ENCODE results near the gene ANK2. TPM values are rescaled to one million over a fixed set of nuclear protein-coding genes. Genes with fewer than 3 reads are reported as not detected.

The ANK2 gene
- total and polyA plus RNA-seq, 4 donors: 1.1 to 61.2 (median 12.5) TPM

- TF ChIP-seq CTCF (IDR thresholded peaks at IDR 0.05; ENCODE audit: control extremely low read depth, extremely low read depth): no peak
- no peak overlapping the region for H3K9ac ChIP-seq (ENCODE audit: insufficient read depth in 1 of 2, low read length in 2 of 2)
- no peak for ATAC-seq (ENCODE audit: insufficient read depth, low FRiP score)
- no peak overlapping the region for H3K4me3 ChIP-seq
- DNase-seq: no peak
- 48 to 51% methylated on average over 2 of the region's 2 CpGs for WGBS, 2 donors
- H3K27me3 ChIP-seq (ENCODE audit: control insufficient read depth in 3 of 3, insufficient read depth in 3 of 3, low read length in 2 of 3): no peaks in the 10 kb centered on the region
- H3K4me1 ChIP-seq (ENCODE audit: control insufficient read depth in 5 of 5, insufficient read depth in 5 of 5, low read length in 5 of 5): peaks cover 0 to 7% (median 0%) of the 10 kb centered on the region in 5 donors
- no peaks in the 10 kb centered on the region for H3K36me3 ChIP-seq (ENCODE audit: control insufficient read depth in 4 of 4, insufficient read depth in 4 of 4, low read length in 4 of 4)
- no peak overlapping the region for H3K27ac ChIP-seq (ENCODE audit: low read depth in 1 of 2, low read length in 1 of 2)
- H3K9me3 ChIP-seq (ENCODE audit: control insufficient read depth in 4 of 4, insufficient read depth in 3 of 4, low read length in 3 of 4): no peaks in the 10 kb centered on the region
Observed at GRCh38 chr4:113112338-113112978, 63.0 kb downstream of the ANK2 start.

- H3K9ac ChIP-seq (ENCODE audit: insufficient read depth in 1 of 2, low read length in 2 of 2): no peak overlapping the region
- H3K36me3 ChIP-seq (ENCODE audit: control insufficient read depth in 4 of 4, insufficient read depth in 4 of 4, low read length in 4 of 4): no peaks in the 10 kb centered on the region
- peaks cover 0 to 7% (median 0%) of the 10 kb centered on the region in 5 donors for H3K4me1 ChIP-seq (ENCODE audit: control insufficient read depth in 5 of 5, insufficient read depth in 5 of 5, low read length in 5 of 5)
- H3K27me3 ChIP-seq (ENCODE audit: control insufficient read depth in 3 of 3, insufficient read depth in 3 of 3, low read length in 2 of 3): no peaks in the 10 kb centered on the region
- no peaks in the 10 kb centered on the region for H3K9me3 ChIP-seq (ENCODE audit: control insufficient read depth in 4 of 4, insufficient read depth in 3 of 4, low read length in 3 of 4)
- no peak for DNase-seq
- H3K4me3 ChIP-seq: no peak overlapping the region
- WGBS, 2 donors: 61 to 70% methylated on average over 2 of the region's 2 CpGs
- TF ChIP-seq CTCF (IDR thresholded peaks at IDR 0.05; ENCODE audit: control extremely low read depth, extremely low read depth): no peak
- no peak for ATAC-seq (ENCODE audit: insufficient read depth, low FRiP score)
- no peak overlapping the region for H3K27ac ChIP-seq (ENCODE audit: low read depth in 1 of 2, low read length in 1 of 2)
Observed at GRCh38 chr4:113113151-113113550, 63.7 kb downstream of the ANK2 start.

GRCh38 chr4:113114884-113115283 lies 65.4 kb downstream of the ANK2 start:
- no peaks in the 10 kb centered on the region for H3K9me3 ChIP-seq (ENCODE audit: control insufficient read depth in 4 of 4, insufficient read depth in 3 of 4, low read length in 3 of 4)
- no peak overlapping the region for H3K27ac ChIP-seq (ENCODE audit: low read depth in 1 of 2, low read length in 1 of 2)
- DNase-seq (no peak), ATAC-seq (ENCODE audit: insufficient read depth, low FRiP score) (no peak)
- TF ChIP-seq CTCF (IDR thresholded peaks at IDR 0.05; ENCODE audit: control extremely low read depth, extremely low read depth): no peak
- no peaks in the 10 kb centered on the region for H3K27me3 ChIP-seq (ENCODE audit: control insufficient read depth in 3 of 3, insufficient read depth in 3 of 3, low read length in 2 of 3)
- no peaks in the 10 kb centered on the region for H3K36me3 ChIP-seq (ENCODE audit: control insufficient read depth in 4 of 4, insufficient read depth in 4 of 4, low read length in 4 of 4)
- H3K4me3 ChIP-seq: no peak overlapping the region
- 72 to 90% methylated on average over 2 of the region's 2 CpGs for WGBS, 2 donors
- peaks cover 0 to 7% (median 0%) of the 10 kb centered on the region in 5 donors for H3K4me1 ChIP-seq (ENCODE audit: control insufficient read depth in 5 of 5, insufficient read depth in 5 of 5, low read length in 5 of 5)
- no peak overlapping the region for H3K9ac ChIP-seq (ENCODE audit: insufficient read depth in 1 of 2, low read length in 2 of 2)
